ENCODE results near the gene C5orf15. TPM values are rescaled to one million over a fixed set of nuclear protein-coding genes. Genes with fewer than 3 reads are reported as not detected.

Gene C5orf15
- total RNA-seq, 1 donor from 2014 or later = 70.2 TPM

GRCh38 chr5:133933169-133933509, 35.3 kb downstream of the C5orf15 start:
- H3K4me3 ChIP-seq (ENCODE audit: low read depth, low read length) = no peak overlapping the region
- no peaks in the 10 kb centered on the region for H3K27me3 ChIP-seq (ENCODE audit: control insufficient read depth, insufficient read depth, low read length)
- TF ChIP-seq CTCF (IDR thresholded peaks at IDR 0.05; ENCODE audit: insufficient read depth, low read length, poor library complexity, severe bottlenecking) = no peak
- H3K36me3 ChIP-seq (ENCODE audit: control insufficient read depth, insufficient read depth, low read length) = no peaks in the 10 kb centered on the region
- DNase-seq (ENCODE audit: low read depth) = no peak

GRCh38 chr5:133932441-133933168, 35.8 kb downstream of the C5orf15 start:
- H3K4me3 ChIP-seq (ENCODE audit: low read depth, low read length) = no peak overlapping the region
- DNase-seq (ENCODE audit: low read depth) = no peak
- no peaks in the 10 kb centered on the region for H3K36me3 ChIP-seq (ENCODE audit: control insufficient read depth, insufficient read depth, low read length)
- no peak for TF ChIP-seq CTCF (IDR thresholded peaks at IDR 0.05; ENCODE audit: insufficient read depth, low read length, poor library complexity, severe bottlenecking)
- no peaks in the 10 kb centered on the region for H3K27me3 ChIP-seq (ENCODE audit: control insufficient read depth, insufficient read depth, low read length)

- H3K36me3 ChIP-seq (ENCODE audit: control insufficient read depth, insufficient read depth, low read length) = no peaks in the 10 kb centered on the region
- H3K27me3 ChIP-seq (ENCODE audit: control insufficient read depth, insufficient read depth, low read length) = no peaks in the 10 kb centered on the region
- TF ChIP-seq CTCF (IDR thresholded peaks at IDR 0.05; ENCODE audit: insufficient read depth, low read length, poor library complexity, severe bottlenecking) = no peak
- no peak overlapping the region for H3K4me3 ChIP-seq (ENCODE audit: low read depth, low read length)
- no peak for DNase-seq (ENCODE audit: low read depth)
Measured at GRCh38 chr5:133931546-133931945, 36.9 kb downstream of the C5orf15 start.

GRCh38 chr5:133930813-133931090, 37.7 kb downstream of the C5orf15 start:
- no peak for TF ChIP-seq CTCF (IDR thresholded peaks at IDR 0.05; ENCODE audit: insufficient read depth, low read length, poor library complexity, severe bottlenecking)

GRCh38 chr5:133930061-133930812, 38.2 kb downstream of the C5orf15 start:
- H3K27me3 ChIP-seq (ENCODE audit: control insufficient read depth, insufficient read depth, low read length) = no peaks in the 10 kb centered on the region
- no peak overlapping the region for H3K4me3 ChIP-seq (ENCODE audit: low read depth, low read length)
- H3K36me3 ChIP-seq (ENCODE audit: control insufficient read depth, insufficient read depth, low read length) = no peaks in the 10 kb centered on the region
- TF ChIP-seq CTCF (IDR thresholded peaks at IDR 0.05; ENCODE audit: insufficient read depth, low read length, poor library complexity, severe bottlenecking) = no peak
- DNase-seq (ENCODE audit: low read depth) = no peak

More at GRCh38 chr5:133930813-133931090, 37.7 kb downstream of the C5orf15 start:
- no peaks in the 10 kb centered on the region for H3K36me3 ChIP-seq (ENCODE audit: control insufficient read depth, insufficient read depth, low read length)
- DNase-seq (ENCODE audit: low read depth) = no peak
- H3K4me3 ChIP-seq (ENCODE audit: low read depth, low read length) = no peak overlapping the region
- H3K27me3 ChIP-seq (ENCODE audit: control insufficient read depth, insufficient read depth, low read length) = no peaks in the 10 kb centered on the region

All from kidney epithelial cell (primary cell).